Measurements from ENCODE around the gene C9orf50. TPM values are rescaled to one million over a fixed set of nuclear protein-coding genes. Genes with fewer than 3 reads are reported as not detected.

Gene C9orf50
- total RNA-seq, 2 experiments from 2014 or later = not detected

DNA sequence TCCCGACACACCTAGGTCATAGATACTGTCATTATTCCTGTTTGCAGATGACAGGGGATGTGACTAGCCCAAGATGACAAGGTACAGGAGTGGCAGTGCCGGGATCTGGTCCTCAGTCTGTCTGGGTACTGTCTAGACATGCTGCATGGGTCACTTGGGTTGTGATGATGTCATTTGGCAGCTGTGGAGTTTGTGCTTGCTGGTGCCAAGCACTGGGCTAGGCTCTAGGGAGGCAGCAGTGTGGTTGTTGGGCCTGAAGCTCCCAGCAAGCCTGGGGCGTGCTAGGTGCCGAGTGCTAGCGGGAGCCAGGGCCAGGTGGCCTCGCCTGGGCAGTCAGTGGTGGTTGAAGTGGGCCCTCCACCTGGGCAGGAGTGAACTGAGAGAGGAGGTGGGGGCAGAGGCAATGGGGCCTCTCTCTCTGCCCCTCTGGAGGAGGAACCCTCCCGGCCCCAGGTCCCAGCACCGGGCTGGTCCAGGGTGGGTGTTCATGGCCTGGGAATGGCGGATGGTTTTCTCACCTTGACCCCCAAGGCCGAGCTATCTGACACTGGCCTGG lies 29.9 kb upstream of the C9orf50 start:
- Mint-ChIP-seq H3K9me3 (no peaks in the 10 kb centered on the region), H3K4me3 (no peak overlapping the region), H3K4me1 (ENCODE audit: low read depth) (no peaks in the 10 kb centered on the region), H3K27ac (no peak overlapping the region), H3K36me3 (ENCODE audit: low read depth) (no peaks in the 10 kb centered on the region), H3K27me3 (no peaks in the 10 kb centered on the region)
- H3K27ac ChIP-seq (ENCODE audit: low read depth in 1 of 2, low read length in 2 of 2) = no peak overlapping the region
- no peaks in the 10 kb centered on the region for H3K27me3 ChIP-seq (ENCODE audit: control insufficient read depth in 1 of 2, insufficient read depth in 2 of 2, low read length in 2 of 2)
- TF ChIP-seq, protein P1, sequence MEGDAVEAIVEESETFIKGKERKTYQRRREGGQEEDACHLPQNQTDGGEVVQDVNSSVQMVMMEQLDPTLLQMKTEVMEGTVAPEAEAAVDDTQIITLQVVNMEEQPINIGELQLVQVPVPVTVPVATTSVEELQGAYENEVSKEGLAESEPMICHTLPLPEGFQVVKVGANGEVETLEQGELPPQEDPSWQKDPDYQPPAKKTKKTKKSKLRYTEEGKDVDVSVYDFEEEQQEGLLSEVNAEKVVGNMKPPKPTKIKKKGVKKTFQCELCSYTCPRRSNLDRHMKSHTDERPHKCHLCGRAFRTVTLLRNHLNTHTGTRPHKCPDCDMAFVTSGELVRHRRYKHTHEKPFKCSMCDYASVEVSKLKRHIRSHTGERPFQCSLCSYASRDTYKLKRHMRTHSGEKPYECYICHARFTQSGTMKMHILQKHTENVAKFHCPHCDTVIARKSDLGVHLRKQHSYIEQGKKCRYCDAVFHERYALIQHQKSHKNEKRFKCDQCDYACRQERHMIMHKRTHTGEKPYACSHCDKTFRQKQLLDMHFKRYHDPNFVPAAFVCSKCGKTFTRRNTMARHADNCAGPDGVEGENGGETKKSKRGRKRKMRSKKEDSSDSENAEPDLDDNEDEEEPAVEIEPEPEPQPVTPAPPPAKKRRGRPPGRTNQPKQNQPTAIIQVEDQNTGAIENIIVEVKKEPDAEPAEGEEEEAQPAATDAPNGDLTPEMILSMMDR (IDR thresholded peaks at IDR 0.05) = no peak
- H3K4me3 ChIP-seq (ENCODE audit: low read length) = no peak overlapping the region
- peaks cover 0 to 3% of the 10 kb centered on the region in 2 experiments for H3K9me3 ChIP-seq (ENCODE audit: control insufficient read depth in 1 of 2, insufficient read depth in 1 of 2, low read length in 2 of 2)
- H3K4me1 ChIP-seq (ENCODE audit: insufficient read depth, low read length) = no peaks in the 10 kb centered on the region
- intact Hi-C loops (cut with DNase I, micrococcal nuclease) = no loop called here
- ATAC-seq (ENCODE audit: poor library complexity) = no peak
- CTCF ChIA-PET = no interaction called here
- H3K36me3 ChIP-seq (ENCODE audit: insufficient read depth, low read length) = no peaks in the 10 kb centered on the region
- POLR2A ChIA-PET = no interaction called here
- DNase-seq = no peak

DNA sequence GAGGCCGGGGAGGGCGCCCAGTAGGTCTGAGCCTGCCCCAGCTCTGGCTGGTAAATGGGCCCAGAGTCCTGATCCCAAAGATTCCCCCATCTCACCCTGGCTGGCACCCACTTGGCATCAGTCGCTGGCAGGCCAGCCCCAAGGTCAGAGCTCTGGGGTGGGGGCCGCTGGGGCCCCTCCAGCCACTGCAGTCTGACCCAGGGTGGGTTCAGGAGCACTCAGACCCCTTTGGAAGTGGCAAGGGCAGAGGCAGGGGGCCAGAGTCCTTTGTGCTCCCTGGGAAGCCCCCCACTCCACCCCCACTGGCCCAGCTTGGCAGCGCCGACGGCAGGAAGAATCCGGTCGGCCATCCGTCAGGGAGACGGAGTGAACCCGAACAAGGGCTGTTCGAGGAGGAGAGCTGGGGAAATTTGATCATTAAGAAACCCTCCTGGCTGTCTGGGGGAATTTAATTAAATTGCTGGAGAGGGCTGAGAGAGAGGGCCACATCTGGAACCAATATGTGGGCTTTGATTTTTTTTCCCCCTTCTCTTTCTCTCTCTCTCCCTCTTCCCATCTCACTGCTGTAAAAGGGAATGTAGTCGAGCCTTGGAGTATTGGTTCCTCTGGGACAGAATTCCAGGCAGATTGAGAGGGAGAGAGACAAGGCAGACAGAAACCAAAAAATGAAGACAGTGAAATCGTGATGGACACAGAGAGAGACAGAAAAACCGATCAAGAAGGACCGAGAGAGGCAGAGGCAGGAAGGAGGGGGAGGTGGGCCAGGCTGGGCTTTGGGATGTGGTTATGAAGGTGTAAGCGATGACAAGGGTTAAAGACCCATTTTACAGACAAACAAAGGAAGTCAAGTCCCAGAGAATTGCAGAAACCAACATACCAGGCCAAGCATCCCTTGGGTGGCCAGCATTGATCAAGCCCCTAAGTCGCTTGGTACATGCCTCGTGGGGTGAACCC lies 29.1 kb upstream of the C9orf50 start:
- no peaks in the 10 kb centered on the region for H3K27me3 ChIP-seq (ENCODE audit: control insufficient read depth in 1 of 2, insufficient read depth in 2 of 2, low read length in 2 of 2)
- H3K4me3 ChIP-seq (ENCODE audit: low read length) = no peak overlapping the region
- no peaks in the 10 kb centered on the region for H3K4me1 Mint-ChIP-seq (ENCODE audit: low read depth)
- H3K9me3 Mint-ChIP-seq = no peaks in the 10 kb centered on the region
- no peak overlapping the region for H3K27ac Mint-ChIP-seq
- H3K27me3 Mint-ChIP-seq = no peaks in the 10 kb centered on the region
- ATAC-seq (ENCODE audit: poor library complexity) (no peak), DNase-seq (no peak)
- H3K9me3 ChIP-seq (ENCODE audit: control insufficient read depth in 1 of 2, insufficient read depth in 1 of 2, low read length in 2 of 2) = peaks cover 0 to 3% of the 10 kb centered on the region in 2 experiments
- intact Hi-C loops (cut with DNase I, micrococcal nuclease) = loop anchor here in 1 of 2 experiments (10.0 kb wide), 1 partner anchor 1715 kb away; the partner anchor contains the start of genes DPM2 and PIP5KL1
- ChIA-PET CTCF (no interaction called here), POLR2A (no interaction called here)
- no peaks in the 10 kb centered on the region for H3K36me3 Mint-ChIP-seq (ENCODE audit: low read depth)
- H3K4me3 Mint-ChIP-seq = no peak overlapping the region
- H3K36me3 ChIP-seq (ENCODE audit: insufficient read depth, low read length) = no peaks in the 10 kb centered on the region
- H3K4me1 ChIP-seq (ENCODE audit: insufficient read depth, low read length) = no peaks in the 10 kb centered on the region
- TF ChIP-seq, protein P1 (IDR thresholded peaks at IDR 0.05) = no peak
- H3K27ac ChIP-seq (ENCODE audit: low read depth in 1 of 2, low read length in 2 of 2) = no peak overlapping the region

DNA sequence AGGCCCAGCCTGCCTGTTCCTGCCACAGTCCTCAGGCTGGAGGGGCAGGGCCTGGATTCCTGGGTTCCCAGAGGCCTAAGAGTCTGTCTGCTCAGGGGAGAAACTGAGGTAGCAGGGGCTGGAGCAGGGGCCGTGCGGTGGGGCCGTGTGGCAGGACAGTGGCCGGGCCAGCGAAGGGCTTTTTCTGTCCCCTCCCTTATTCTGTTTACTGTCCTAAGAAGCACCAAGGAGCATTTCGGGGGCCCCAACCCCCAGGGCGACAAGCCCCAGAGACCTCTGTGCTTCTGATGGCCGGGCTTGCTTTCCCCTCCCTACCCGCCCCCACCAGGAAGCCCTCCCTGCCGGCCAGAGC lies 27.8 kb upstream of the C9orf50 start:
- H3K4me3 ChIP-seq (ENCODE audit: low read length) = no peak overlapping the region
- Mint-ChIP-seq H3K4me3 (no peak overlapping the region), H3K4me1 (ENCODE audit: low read depth) (no peaks in the 10 kb centered on the region), H3K36me3 (ENCODE audit: low read depth) (no peaks in the 10 kb centered on the region), H3K27me3 (no peaks in the 10 kb centered on the region), H3K27ac (no peak overlapping the region), H3K9me3 (no peaks in the 10 kb centered on the region)
- no peak overlapping the region for H3K27ac ChIP-seq (ENCODE audit: low read depth in 1 of 2, low read length in 2 of 2)
- peaks cover 0 to 3% of the 10 kb centered on the region in 2 experiments for H3K9me3 ChIP-seq (ENCODE audit: control insufficient read depth in 1 of 2, insufficient read depth in 1 of 2, low read length in 2 of 2)
- H3K36me3 ChIP-seq (ENCODE audit: insufficient read depth, low read length) = no peaks in the 10 kb centered on the region
- ATAC-seq (ENCODE audit: poor library complexity) (no peak), DNase-seq (no peak)
- H3K4me1 ChIP-seq (ENCODE audit: insufficient read depth, low read length) = no peaks in the 10 kb centered on the region
- POLR2A ChIA-PET = no interaction called here
- intact Hi-C loops (cut with DNase I, micrococcal nuclease) = loop anchor here in 1 of 2 experiments (10.0 kb wide), 1 partner anchor 1714 kb away; the partner anchor contains the start of genes DPM2 and PIP5KL1
- CTCF ChIA-PET = no interaction called here
- TF ChIP-seq, protein P1 (IDR thresholded peaks at IDR 0.05) = no peak
- no peaks in the 10 kb centered on the region for H3K27me3 ChIP-seq (ENCODE audit: control insufficient read depth in 1 of 2, insufficient read depth in 2 of 2, low read length in 2 of 2)
